SKM-1 treated with dmso at 0.1 percent for 144 hours (cell line): ENCODE measurements around the gene FOXL2.

Source experiments
- DNase-seq: peaks from one replicate; lab custom pipeline; 2025; ENCODE audit not compliant: unreplicated experiment; lab: John Stamatoyannopoulos, UW

The FOXL2 gene

GRCh38 chr3:138945709-138946662 is 951 bp downstream of the FOXL2 start:
- no peak for DNase-seq

GRCh38 chr3:138944929-138945708 is 1.8 kb downstream of the FOXL2 start:
- no peak for DNase-seq

DNA sequence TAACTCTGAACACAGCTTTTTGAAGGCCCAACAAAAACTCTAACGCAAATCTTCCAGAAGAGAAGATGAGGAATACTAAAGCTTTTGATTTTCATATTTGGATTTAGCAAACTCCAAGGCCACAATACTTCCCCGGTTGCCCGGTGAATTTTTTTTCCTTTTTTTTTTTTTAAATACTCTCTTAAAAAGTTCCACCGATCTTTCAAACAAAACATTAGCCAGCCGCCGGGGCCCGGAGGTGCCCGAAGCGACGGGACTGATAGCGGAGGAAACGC is 2.3 kb downstream of the FOXL2 start:
- DNase-seq = no peak

GRCh38 chr3:138943724-138944653 is 2.9 kb downstream of the FOXL2 start:
- DNase-seq = no peak

- DNase-seq = no peak
These were observed 3.9 kb downstream of the FOXL2 start for GRCh38 chr3:138942861-138943623.

DNA sequence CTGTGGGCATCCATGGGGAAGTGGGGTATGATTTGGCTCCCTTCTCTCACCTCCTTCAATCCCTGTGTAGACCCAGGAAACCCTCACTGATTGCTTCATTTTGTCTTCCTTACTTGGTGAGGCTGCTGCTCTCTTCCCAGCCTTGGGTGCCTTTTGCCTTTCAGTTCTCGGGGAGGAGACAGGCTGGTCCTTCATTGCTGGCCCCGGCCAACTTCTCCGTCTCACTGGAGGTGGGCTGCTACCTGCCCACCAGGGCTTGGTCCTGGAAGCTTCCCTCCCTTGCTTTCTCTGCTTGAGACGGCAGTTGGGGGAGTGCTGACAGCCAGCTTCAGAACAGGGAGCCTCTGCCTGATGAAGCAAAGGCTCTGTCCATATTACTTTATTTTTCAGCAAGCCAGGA is 4.7 kb downstream of the FOXL2 start:
- DNase-seq = no peak

DNA sequence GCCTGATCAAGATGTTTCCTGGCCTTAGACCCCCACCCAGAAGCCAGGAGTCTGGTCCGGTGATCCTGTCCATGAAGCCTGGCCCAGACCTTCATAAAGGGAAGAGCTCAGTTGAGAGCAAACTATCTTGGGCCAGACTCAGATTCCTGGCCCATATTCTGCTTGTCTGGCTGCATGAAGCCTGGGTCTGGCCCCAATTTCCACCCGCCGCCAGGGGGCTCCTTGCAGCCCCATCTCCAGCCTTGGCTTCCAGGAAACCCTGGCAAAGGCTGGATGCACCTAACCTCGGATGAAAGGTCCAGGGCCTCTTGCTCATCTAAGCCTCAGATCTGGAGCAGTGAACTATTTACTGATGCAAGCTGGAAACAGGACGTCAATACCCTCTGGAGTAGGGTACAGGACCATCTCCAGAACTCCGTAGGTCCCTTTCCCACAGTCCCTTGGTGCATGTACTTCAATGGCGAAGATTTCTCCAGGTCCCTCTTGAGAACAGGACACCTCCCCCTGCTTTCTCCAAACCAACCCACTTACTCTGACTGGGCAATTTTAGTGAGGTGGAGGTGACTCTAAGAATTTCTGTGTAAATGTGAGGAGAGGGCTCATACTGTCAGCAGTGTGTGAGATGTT is 5.6 kb downstream of the FOXL2 start:
- DNase-seq = peak; percentile 14

GRCh38 chr3:138940446-138940845 is 6.5 kb downstream of the FOXL2 start:
- no peak for DNase-seq

DNA sequence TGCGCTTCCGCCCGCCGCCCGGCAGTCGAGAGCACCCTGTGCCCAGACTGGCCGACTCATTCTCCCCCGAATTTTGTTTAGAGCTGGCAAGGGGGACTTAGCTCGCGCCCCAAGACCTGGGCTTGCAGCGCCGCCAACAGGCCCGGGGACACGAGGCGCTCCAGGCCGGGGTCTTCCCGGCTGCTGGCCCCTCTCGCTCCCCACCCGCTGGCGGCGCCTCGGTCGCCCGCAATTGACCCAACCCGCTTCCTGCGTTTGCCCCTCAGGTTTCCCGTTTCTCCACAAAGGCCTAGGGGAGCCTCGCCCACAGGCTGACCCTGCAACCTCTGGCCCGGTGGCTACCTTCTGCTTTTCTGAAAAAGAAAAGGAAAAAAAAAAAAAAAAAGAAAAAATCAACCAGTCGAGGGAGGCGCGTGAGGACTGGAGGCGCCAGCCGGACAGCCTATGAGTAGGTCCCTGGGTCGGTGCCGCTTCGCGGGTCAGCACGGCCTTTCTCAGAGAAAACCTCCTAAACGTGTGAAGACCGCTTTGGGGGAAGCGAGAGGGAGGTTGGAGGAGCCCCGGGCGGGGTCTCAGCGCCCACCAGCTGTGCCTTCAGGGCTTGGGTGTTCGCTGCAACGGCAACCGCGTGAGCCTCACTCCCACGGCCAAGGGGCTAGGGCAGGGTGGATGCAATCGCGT is 7.2 kb downstream of the FOXL2 start:
- DNase-seq = no peak

GRCh38 chr3:138938877-138939560 is 7.9 kb downstream of the FOXL2 start:
- no peak for DNase-seq

GRCh38 chr3:138938056-138938876 is 8.7 kb downstream of the FOXL2 start:
- DNase-seq = no peak

GRCh38 chr3:138937690-138938055 is 9.3 kb downstream of the FOXL2 start:
- no peak for DNase-seq

DNA sequence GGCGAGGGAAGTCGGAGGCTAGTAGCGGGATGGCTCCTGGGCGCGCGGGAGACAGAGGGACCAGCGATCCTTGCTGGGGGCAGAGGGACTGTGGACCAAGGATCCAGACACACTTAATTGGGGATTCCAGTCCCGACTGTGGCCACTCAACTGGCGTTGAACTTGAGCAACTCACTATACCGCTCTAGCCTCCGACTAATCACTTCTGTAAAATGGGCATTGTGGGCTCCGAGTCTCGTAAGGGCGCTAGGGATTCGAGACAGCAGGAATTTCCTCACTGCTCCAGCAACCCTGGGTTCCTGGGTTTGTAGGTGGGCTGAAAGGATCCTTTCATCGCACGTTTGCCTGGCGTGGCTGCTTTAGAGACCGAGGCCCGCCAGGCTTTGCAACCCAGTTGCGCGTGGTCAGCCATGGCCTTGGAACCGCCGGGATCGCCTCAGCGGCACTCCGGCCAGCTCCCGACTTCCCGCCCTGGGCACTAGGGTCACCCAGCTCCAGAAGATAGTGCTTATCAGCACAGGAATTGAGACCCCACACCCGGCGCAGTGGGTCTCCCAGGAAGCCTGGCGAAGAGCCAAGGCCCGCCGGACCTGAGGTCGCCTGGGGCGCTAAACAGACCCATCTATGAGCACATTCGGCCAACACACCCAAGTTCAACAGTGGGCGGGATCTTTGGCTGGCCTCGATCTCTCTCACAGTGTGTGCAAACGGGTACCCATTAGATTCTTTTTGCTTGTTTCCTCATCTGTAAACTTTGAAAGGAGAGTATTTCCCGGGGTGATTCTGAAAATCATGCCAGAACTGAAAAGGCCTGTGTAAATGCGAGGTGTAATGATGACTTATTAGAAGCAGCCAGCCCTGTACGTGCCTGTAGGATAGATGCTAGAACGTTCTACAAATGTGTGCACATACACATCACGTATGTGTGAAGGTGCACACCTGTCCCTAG is 9.9 kb downstream of the FOXL2 start:
- no peak for DNase-seq

GRCh38 chr3:138935863-138936740 is 10.8 kb downstream of the FOXL2 start:
- peak; percentile 51 for DNase-seq

DNA sequence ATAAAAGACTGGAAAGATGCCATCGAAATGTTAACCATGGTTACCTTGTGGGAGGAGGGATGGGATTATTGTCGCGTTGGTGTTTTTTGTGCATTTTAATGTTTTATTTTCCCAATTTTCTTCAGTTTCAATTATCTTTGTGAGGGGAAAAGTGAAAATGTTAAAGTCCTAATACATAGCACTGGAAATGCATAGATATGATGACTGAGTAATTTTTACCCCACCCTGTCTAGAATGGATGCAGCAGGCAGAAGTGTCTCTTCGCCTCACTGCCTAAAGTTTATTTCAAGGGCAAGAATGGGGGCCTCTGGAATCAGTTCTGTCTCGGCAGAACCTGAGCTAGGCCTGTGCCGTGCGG is 11.5 kb downstream of the FOXL2 start:
- no peak for DNase-seq
